NCI-H2029 treated with DMSO at 0.1 percent for 48 hours (cell line): ENCODE data around the gene UBE2E1.
A peak's percentile ranks its signal among the peaks of the same experiment; 100 is the strongest.

Source experiments
- DNase-seq: peaks from one replicate; lab custom pipeline; 2025; lab: John Stamatoyannopoulos, UW

The UBE2E1 gene

GRCh38 chr3:23805633-23806533 lies at the start of gene UBE2E1:
Gene UBE2E1, plus strand, starts transcription at chr3:23805955. Its CDS starts 1,315 bp downstream, at chr3:23807270.
- peak; percentile 29 for DNase-seq

GRCh38 chr3:23756206-23756840 lies 49.4 kb upstream of the UBE2E1 start:
- DNase-seq, result no peak

- DNase-seq, result no peak
Observed at GRCh38 chr3:23758253-23758838, 47.4 kb upstream of the UBE2E1 start.

- no peak for DNase-seq
Observed at GRCh38 chr3:23760325-23760724, 45.4 kb upstream of the UBE2E1 start.

DNA sequence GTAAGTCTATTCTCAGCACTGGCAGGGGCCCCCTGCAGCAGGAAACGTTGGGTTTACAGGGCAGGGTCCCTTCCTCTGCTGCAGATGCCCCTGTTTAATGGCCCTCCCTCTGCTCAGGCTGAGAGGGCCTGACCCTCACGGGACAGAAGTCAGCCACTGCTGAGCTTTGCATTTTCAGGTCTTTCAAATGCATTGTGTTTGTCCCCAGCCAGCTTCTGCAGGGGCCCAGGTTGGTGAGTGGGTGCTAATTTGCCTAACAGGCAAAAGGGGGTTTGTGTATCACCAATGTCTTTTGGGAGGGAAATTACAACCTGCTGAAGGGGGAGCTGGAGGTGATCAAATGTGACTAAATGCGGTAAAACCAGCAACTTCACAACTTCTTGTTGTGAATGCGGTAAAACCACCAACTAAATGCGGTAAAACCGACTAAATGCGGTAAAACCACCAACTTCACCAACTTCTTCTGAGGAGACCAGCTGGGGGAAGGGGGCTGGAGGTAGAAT lies 44.8 kb upstream of the UBE2E1 start:
- no peak for DNase-seq

DNA sequence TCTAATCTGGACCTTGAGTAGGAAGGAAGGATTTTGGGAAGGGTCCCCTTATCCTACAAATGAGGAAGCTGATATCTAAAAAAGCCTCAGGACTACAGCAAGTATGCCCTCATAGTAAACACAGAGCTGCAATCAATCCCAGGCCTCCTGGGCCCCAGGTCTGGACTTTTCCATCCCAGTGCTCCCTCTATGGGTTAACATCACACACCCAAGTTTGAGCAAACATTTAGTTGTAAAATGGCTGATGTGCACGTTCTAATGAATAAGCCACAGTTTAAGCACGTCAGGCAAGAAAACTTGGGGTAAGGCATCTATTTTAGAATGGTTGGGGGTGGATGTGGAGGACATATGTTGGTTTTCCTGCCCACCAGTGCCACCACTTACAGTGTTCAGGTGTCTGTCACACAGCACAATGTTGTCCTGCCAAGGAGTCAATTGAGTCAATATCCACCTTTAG lies 44.3 kb upstream of the UBE2E1 start:
- DNase-seq, result no peak

GRCh38 chr3:23762214-23762613 lies 43.5 kb upstream of the UBE2E1 start:
- DNase-seq, result no peak

DNA sequence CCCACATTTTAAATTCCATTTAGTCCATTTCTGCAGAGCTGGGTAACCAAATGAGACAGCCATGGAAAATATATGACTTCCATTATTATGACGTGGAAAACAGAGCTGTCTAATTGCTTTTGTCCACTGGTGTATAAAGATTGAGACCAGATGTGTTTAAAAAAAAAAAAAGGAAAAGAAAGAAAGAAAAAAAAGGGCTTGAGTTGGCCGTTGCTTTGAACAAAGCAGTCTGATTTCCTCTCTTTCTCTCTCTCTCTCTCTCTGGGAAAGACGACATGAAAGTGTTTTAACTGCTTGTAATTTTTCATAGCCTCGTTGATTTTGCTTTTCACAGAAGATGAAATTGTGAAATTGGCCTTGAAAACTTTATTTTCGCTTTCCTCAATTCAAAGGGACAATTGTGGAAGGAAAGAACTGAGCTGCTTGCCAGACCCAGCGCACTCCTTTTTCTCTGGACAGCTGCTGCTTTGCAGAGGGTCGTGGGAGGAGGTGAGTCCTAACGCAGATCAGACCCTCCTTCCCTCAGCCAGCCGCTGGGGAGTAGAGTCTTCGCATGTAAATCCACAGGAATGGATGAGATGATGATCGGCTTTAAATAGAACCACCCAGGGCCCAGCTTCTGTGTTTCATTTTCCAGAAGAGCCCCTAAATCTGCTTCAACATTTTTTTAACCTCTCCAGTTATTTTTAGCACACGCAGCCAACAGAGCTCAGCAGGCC lies 42.8 kb upstream of the UBE2E1 start:
- no peak for DNase-seq

GRCh38 chr3:23764407-23764806 lies 41.3 kb upstream of the UBE2E1 start:
- DNase-seq, result no peak

DNA sequence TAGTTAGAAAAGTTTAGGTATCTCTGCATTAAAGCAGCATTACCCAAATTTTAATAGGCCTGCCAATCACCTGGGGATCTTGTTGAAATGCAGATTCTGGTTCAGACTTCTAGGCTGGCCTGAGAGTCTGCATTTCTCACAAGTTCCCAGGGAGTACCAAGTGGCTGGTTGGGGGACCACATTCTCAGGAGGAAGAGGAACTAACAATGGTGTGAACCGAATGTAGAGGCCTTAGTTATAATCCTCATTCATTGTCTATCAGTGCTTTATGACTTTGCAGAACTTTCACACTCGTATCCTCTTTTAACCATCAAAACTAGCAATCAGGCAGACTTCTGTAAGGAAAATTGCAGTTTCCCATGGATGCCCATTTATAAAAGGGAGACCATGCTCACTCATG lies 38.2 kb upstream of the UBE2E1 start:
- no peak for DNase-seq

DNA sequence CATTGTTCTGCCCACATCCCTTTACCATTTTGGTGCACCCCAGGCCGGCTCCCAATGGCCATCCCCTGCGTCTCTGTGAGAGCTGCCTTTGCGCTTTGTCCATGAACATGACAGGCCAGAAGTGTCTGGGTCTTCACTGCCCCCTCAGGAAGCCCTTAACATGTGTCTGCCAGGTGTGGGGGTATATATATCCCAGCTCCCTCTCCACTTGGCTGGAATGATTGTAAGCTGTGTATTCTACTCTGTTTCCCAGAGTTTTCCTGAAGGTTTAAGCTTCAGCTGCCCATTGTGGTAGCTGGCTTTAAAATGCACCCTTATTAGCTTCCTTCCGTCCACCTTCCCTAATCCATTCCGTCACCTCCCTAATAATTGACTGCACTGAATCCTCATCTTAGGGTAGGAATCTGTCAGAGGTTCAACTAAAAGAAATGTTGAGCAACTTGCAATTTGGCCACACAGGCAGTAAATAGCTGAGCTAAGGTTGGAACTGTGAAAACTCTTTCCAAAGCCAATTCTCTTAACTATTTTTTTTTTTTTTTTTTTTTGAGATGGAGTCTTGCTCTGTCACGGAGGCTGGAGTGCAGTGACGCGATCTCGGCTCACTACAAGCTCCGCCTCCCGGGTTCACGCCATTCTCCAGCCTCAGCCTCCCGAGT lies 30.4 kb upstream of the UBE2E1 start:
- no peak for DNase-seq

GRCh38 chr3:23776352-23776891 lies 29.3 kb upstream of the UBE2E1 start:
- DNase-seq, result no peak

DNA sequence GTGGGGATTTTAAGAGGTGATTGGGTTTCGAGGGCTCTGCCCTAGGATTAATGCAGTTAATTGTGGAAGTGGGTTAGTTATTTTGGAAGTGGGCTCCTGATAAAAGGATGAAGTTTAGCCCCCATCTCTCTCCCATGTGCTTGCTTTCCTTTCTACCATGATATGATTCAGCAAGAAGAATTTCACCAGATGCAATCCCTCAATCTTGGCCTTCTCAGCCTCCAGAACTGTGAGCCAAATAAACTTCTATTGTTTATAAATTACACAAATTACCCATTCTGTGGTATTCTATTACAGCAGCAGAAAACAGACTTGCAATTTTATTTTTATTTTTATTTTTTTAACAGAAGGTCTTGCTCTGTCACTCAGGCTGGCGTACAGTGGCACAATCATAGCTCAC lies 27.3 kb upstream of the UBE2E1 start:
- DNase-seq, result no peak

- no peak for DNase-seq
Observed at GRCh38 chr3:23779841-23780240, 25.9 kb upstream of the UBE2E1 start.

DNA sequence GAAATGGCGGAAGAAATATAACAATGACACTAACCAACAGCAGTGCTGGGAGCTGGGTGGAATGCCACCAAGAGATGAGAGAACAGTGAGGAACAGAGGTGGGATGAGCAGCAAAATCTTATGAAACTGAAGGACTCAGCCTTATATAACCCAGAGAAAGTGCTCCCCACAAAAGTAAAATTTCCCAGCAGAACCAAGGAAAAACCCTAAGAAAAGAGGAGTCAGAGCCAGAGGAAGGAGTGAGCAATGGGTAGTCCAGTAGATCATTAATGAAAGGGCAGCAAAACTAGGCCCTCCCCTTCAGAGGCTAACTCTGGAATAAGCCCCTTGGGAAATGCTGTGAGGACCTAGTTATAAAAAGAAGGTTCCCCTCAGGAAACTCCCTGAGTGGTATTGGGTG lies 24.7 kb upstream of the UBE2E1 start:
- DNase-seq, result no peak

DNA sequence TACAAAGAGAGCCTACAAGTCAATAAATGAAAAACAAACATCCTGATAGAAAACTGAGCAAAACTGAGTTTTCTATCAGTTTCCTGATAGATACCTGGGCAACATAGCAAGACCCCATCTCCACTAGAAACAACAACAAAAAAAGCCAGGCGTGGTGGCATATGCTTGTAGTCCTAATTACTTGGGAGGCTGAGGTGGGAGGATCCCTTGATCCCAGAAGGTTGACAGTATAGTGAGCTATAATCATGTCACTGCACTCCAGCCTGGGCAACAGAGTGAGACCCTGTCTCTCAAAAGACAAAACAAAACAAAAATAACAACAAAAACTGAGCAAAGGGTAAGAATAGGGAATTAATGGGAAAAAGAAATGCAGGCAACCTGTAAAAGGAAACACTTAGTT lies 23.9 kb upstream of the UBE2E1 start:
- no peak for DNase-seq

GRCh38 chr3:23785097-23785645 lies 20.6 kb upstream of the UBE2E1 start:
- no peak for DNase-seq

DNA sequence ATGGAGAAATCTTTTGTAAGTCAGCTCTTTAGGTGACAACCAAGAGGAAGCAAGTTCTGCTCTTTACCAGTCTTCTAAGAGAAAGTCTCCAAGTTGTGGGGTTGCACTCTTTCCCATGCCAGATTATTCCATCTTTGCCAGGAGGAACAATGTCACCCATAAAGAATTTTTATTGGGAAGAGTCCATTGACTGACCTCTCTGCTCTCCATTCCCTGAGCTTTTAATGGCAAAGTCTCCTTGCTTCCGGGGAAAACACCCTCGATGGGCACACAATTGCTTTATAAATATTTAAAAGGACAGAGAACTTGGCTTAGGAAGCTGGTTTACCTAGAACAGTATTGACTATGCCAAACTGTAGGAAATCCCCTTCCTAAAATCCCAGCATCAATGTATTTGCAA lies 19.9 kb upstream of the UBE2E1 start:
- DNase-seq, result no peak

DNA sequence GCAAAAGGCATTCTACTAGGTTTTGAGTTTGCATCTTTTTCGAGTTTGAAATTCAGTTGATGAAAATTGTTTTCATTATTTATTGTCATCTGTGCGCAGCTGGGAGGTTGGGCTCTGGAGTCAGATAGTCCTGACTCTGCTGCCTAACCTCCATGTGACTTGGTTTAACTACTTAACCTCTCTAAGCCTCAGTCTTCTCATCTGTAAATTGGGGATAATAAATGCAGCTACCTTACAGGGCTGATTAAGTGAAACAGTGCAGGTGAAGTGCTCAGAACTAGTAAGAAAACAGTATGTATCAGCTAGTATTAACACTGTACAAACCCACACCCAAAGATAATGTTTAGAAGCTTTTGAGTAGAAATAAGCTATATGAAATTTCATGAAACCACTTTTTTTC lies 14.1 kb upstream of the UBE2E1 start:
- no peak for DNase-seq

DNA sequence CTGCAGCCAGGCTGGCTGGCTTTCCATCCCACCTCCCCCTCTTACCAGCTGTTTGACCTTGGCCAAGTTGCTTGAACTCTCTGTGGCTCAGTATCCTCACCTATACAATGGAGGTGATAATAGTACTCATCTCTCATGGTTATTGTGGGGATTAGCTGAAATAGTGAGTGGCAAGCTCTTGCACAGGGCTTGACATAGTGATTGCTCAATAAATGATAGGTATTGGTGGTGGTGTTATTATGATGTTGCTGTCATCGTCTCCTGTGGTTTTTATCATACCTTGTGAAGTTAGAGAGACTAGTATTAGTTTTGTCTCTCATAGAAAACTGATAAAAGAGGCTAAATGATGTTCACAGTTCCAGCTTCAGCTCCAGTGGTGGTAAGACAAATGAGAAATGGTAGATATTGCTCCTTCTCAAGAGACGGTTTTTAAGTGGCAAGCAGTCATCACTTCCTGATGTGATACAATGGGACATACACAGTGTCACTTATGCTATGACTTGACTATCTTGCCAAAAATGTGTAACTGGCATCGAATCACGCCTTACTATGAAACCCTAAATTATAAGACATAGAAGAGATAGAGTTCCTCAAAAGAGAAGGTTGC lies 12.1 kb upstream of the UBE2E1 start:
- no peak for DNase-seq

GRCh38 chr3:23795096-23795495 lies 10.7 kb upstream of the UBE2E1 start:
- no peak for DNase-seq
